Measurements from ENCODE around the gene IKZF4. TPM values are rescaled to one million over a fixed set of nuclear protein-coding genes. Genes with fewer than 3 reads are reported as not detected.
"Not testable (repeated sequence)": the region's sequence is repeated elsewhere in the genome, so short reads cannot be mapped to it uniquely, and the experiment has no call there.

IKZF4 gene
- total RNA-seq, 1 experiment from 2014 or later, result 8.8 TPM

DNA sequence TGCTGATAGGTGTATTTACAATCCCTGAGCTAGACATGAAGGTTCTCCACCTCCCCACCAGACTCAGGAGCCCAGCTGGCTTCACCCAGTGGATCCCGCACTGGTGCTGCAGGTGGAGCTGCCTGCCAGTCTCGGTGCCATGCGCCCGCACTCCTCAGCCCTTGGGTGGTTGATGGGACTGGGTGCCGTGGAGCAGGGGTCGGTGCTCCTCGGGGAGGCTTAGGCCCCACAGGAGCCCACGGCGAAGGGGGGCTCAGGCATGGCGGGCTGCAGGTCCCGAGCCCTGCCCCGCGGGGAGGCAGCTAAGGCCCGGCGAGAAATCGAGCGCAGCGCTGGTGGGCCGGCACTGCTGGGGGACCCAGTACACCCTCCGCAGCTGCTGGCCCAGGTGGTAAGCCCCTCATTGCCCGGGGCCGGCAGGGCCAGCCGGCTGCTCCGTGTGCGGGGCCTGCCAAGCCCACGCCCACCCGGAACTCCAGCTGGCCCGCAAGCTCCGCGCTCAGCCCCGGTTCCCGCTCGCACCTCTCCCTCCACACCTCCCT is 20.8 kb upstream of the IKZF4 start:
- H3K27ac ChIP-seq (ENCODE audit: low read depth, low read length, poor library complexity, severe bottlenecking); POLR2A ChIA-PET (ENCODE audit: low non-redundant PET); H3K4me1 ChIP-seq (ENCODE audit: insufficient read depth, low read length, poor library complexity, severe bottlenecking); DNase-seq (ENCODE audit: low spot score); H3K27me3 ChIP-seq (replicated peaks; ENCODE audit: insufficient read depth, low read depth, low read length, poor library complexity); H3K4me3 ChIP-seq (ENCODE audit: low read depth, low read length, poor library complexity, severe bottlenecking); CTCF ChIA-PET; H3K9me3 ChIP-seq (ENCODE audit: low read depth, low read length, poor library complexity, severe bottlenecking); H3K36me3 ChIP-seq (ENCODE audit: insufficient read depth, low read length, poor library complexity, severe bottlenecking); BruUV-seq (replicated peaks): not testable (repeated sequence)
- intact Hi-C loops (cut with micrococcal nuclease; ENCODE audit: unreplicated experiment), result loop anchor here (5.0 kb wide), 1 partner anchor 42 kb away; the partner anchor contains the start of gene RPS26

DNA sequence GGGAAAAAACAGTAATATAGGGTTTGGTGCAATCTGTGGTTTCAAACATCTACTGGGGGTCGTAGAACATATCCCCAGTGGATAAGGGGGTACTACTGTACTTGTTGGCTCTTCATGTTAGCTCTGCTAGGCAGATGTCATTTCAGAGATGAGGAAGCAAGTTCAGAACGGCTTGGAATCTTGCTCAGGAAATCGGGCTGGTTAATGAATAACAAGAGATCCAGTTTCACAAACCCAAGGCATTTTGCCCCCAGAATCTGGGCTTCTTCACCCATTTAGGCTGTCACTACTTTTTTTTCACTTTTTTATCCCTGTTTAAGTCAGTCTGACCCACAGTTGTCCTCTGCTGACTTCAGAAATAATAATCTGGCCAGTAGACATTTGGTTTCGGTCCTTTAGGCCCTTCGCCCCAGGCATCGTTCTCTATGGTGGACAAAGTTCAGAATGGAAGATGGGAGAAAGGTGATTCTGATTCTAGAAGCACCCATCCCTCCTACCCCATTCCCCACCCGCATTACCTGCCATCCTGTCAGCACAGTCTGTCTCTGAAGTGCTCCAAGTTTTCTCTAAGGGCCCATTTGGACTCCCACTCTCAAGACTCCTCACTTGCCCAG is 19.2 kb upstream of the IKZF4 start:
- intact Hi-C loops (cut with micrococcal nuclease; ENCODE audit: unreplicated experiment), result no loop called here
- no peak for DNase-seq (ENCODE audit: low spot score)
- no peak for TF ChIP-seq CTCF (conservative IDR thresholded peaks at IDR 0.05; ENCODE audit: low read depth, low read length)
- TF ChIP-seq EZH2 (IDR thresholded peaks at IDR 0.05; ENCODE audit: borderline replicate concordance, low read depth, low read length, poor library complexity, severe bottlenecking), result no peak
- Histone ChIP-seq H3K9me3 (ENCODE audit: low read depth, low read length, poor library complexity, severe bottlenecking) (no peaks in the 10 kb centered on the region), H3K27me3 (replicated peaks; ENCODE audit: insufficient read depth, low read depth, low read length, poor library complexity) (no peaks in the 10 kb centered on the region), H3K4me1 (ENCODE audit: insufficient read depth, low read length, poor library complexity, severe bottlenecking) (peaks cover 3% of the 10 kb centered on the region), H3K4me3 (ENCODE audit: low read depth, low read length, poor library complexity, severe bottlenecking) (no peak overlapping the region), H3K36me3 (ENCODE audit: insufficient read depth, low read length, poor library complexity, severe bottlenecking) (no peaks in the 10 kb centered on the region), H3K27ac (ENCODE audit: low read depth, low read length, poor library complexity, severe bottlenecking) (no peak overlapping the region)
- no TSS peak for BruUV-seq (replicated peaks)
- ChIA-PET POLR2A (ENCODE audit: low non-redundant PET) (no interaction called here), CTCF (no interaction called here)

DNA sequence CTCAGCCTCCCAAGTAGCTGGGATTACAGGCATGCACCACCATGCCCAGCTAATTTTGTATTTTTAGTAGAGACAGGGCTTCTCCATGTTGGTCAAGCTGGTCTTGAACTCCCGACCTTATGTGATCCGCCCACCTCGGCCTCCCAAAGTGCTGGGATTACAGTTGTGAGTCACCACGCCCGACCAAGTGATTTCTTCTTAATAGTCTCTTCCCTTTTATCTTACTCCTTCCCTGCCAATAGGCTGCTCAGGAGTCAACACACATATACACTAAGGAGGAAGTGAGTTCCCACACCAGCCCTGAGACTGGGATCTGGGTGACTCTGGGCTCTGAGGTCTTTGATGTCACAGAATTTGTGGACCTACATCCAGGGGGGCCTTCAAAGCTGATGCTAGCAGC is 17.5 kb upstream of the IKZF4 start:
- H3K36me3 ChIP-seq (ENCODE audit: insufficient read depth, low read length, poor library complexity, severe bottlenecking); CTCF ChIA-PET; H3K4me1 ChIP-seq (ENCODE audit: insufficient read depth, low read length, poor library complexity, severe bottlenecking); POLR2A ChIA-PET (ENCODE audit: low non-redundant PET); H3K27me3 ChIP-seq (replicated peaks; ENCODE audit: insufficient read depth, low read depth, low read length, poor library complexity); intact Hi-C loops (cut with micrococcal nuclease; ENCODE audit: unreplicated experiment); H3K9me3 ChIP-seq (ENCODE audit: low read depth, low read length, poor library complexity, severe bottlenecking); H3K4me3 ChIP-seq (ENCODE audit: low read depth, low read length, poor library complexity, severe bottlenecking); H3K27ac ChIP-seq (ENCODE audit: low read depth, low read length, poor library complexity, severe bottlenecking); DNase-seq (ENCODE audit: low spot score); BruUV-seq (replicated peaks): not testable (repeated sequence)

DNA sequence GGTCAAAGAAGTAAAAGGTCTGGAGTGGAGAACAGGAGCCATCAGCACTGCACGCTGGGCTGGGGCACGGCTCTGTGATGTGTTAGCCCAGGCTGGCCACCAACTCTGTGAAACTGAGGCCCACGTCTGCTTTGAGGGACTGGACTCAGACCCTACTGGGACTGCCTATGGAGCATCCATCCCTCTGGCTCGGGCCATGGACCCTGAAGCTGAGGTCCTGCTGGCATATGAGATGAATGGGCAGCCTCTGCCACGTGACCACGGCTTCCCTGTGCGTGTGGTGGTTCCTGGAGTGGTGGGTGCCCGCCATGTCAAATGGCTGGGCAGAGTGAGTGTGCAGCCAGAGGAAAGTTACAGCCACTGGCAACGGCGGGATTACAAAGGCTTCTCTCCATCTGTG is 16.6 kb upstream of the IKZF4 start:
- ChIA-PET CTCF (no interaction called here), POLR2A (ENCODE audit: low non-redundant PET) (no interaction called here)
- Histone ChIP-seq H3K9me3 (ENCODE audit: low read depth, low read length, poor library complexity, severe bottlenecking) (no peaks in the 10 kb centered on the region), H3K27me3 (replicated peaks; ENCODE audit: insufficient read depth, low read depth, low read length, poor library complexity) (no peaks in the 10 kb centered on the region), H3K36me3 (ENCODE audit: insufficient read depth, low read length, poor library complexity, severe bottlenecking) (no peaks in the 10 kb centered on the region), H3K4me3 (ENCODE audit: low read depth, low read length, poor library complexity, severe bottlenecking) (no peak overlapping the region), H3K27ac (ENCODE audit: low read depth, low read length, poor library complexity, severe bottlenecking) (no peak overlapping the region), H3K4me1 (ENCODE audit: insufficient read depth, low read length, poor library complexity, severe bottlenecking) (peaks cover 4% of the 10 kb centered on the region)
- DNase-seq (ENCODE audit: low spot score), result no peak
- BruUV-seq (replicated peaks), result no TSS peak
- intact Hi-C loops (cut with micrococcal nuclease; ENCODE audit: unreplicated experiment), result no loop called here
- TF ChIP-seq EZH2 (IDR thresholded peaks at IDR 0.05; ENCODE audit: borderline replicate concordance, low read depth, low read length, poor library complexity, severe bottlenecking) (no peak), CTCF (conservative IDR thresholded peaks at IDR 0.05; ENCODE audit: low read depth, low read length) (no peak)

Data from A673 (cell line).